OCI-LY3 (cell line): ENCODE measurements around the gene SWAP70.
A peak's percentile ranks its signal among the peaks of the same experiment; 100 is the strongest.

Source experiments
- H2AFZ ChIP-seq: fragments of 200-600, 300-600 bp; shearing (Covaris generic); 2 replicates; pipeline ENCODE4 v1.6.0; 2014; ENCODE audit warnings: antibody characterized with exemption, low read depth, low read length
- H3K27ac ChIP-seq: fragments of 200-600, 300-600 bp; sonication (generic); 2 replicates; pipeline ENCODE4 v1.5.1; 2014; ENCODE audit warnings: mild to moderate bottlenecking, low read length, moderate library complexity, mixed read lengths
- H3K27me3 ChIP-seq: fragments of 200-600, 300-600 bp; sonication (generic); 2 replicates; pipeline ENCODE4 v1.6.1; 2014; ENCODE audit warnings: low read depth, low read length, mixed read lengths
- H3K36me3 ChIP-seq: fragments of 200-600, 300-600 bp; sonication (generic); replicated peaks from 2 replicates; pipeline ENCODE3; 2014; ENCODE audit warnings: low read depth, low read length, mixed read lengths
- H3K4me1 ChIP-seq: fragments of 300-600, 200-600 bp; sonication (generic); 2 replicates; pipeline ENCODE4 v1.6.1; 2014; ENCODE audit warnings: low read length, mixed read lengths
- H3K4me2 ChIP-seq: fragments of 200-600, 300-600 bp; sonication (generic); 2 replicates; pipeline ENCODE4 v1.6.1; 2014; ENCODE audit warnings: low read length, mixed read lengths
- H3K4me3 ChIP-seq: fragments of 300-600, 200-600 bp; sonication (generic); 2 replicates; pipeline ENCODE4 v1.5.1; 2014; ENCODE audit warnings: antibody characterized with exemption, mild to moderate bottlenecking, low read length, moderate library complexity
- H3K79me2 ChIP-seq: fragments of 300-600, 200-600 bp; shearing (Covaris generic); 2 replicates; pipeline ENCODE4 v1.6.1; 2014; ENCODE audit warnings: mild to moderate bottlenecking, low read length, mixed read lengths
- H3K9ac ChIP-seq: fragments of 300-600, 200-600 bp; shearing (Covaris generic); 2 replicates; pipeline ENCODE4 v1.6.0; 2014; ENCODE audit warnings: mild to moderate bottlenecking, low read length, moderate library complexity
- H3K9me3 ChIP-seq: fragments of 200-600, 300-600 bp; shearing (Covaris generic); 2 replicates; pipeline ENCODE4 v1.6.1; 2014; ENCODE audit warnings: low read length, mixed read lengths; ENCODE audit not compliant: insufficient read depth
- H4K20me1 ChIP-seq: fragments of 200-600, 300-600 bp; sonication (generic); 2 replicates; pipeline ENCODE4 v1.6.1; 2016; ENCODE audit warnings: low read length, mixed read lengths; ENCODE audit not compliant: insufficient read depth
- EZH2phosphoT487 ChIP-seq: fragments of 200-600 bp; shearing (Covaris generic); IDR thresholded peaks from 2 replicates; pipeline ENCODE4 v1.6.1; 2018; ENCODE audit warnings: antibody characterized with exemption, mixed run types, low read depth
- TF ChIP-seq, protein P1 (sequence below): fragments of 200-600, 300-600 bp; sonication (generic); IDR thresholded peaks from 2 replicates; pipeline ENCODE4 v1.5.1; 2014; ENCODE audit warnings: antibody characterized with exemption, low read length, low read depth

Gene SWAP70

DNA sequence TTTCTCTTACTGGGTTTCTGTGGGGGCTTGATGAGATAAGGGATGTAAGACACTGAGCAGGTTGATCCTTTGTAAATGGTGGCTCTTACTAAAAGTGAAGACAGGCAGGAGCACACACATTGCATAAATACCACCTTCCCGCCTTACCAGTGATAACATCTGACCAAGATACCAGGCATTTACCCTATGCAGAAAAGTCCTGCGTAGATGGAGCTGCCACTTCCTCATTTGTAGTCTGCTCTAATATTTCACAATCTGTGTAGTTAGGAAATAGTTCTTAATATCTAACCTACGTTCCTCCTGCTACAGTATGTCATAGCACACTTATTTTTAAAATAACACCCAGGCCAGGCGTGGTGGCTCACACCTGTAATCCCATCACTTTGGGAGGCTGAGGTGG, 23.9 kb upstream of the SWAP70 start:
- Histone ChIP-seq H3K9ac (peak overlapping the region; percentile 56; the same call in 1 of the 2 replicates), H3K4me1 (peaks cover 70% of the 10 kb centered on the region), H3K36me3 (no peaks in the 10 kb centered on the region), H3K79me2 (no peaks in the 10 kb centered on the region), H3K27me3 (no peaks in the 10 kb centered on the region), H3K9me3 (no peaks in the 10 kb centered on the region), H3K4me2 (peak overlapping the region; percentile 49), H3K27ac (peak overlapping the region; percentile 82), H4K20me1 (no peaks in the 10 kb centered on the region), H3K4me3 (no peak overlapping the region), H2AFZ (0 out of 2 replicates have a peak overlapping the region, but pooled peaks have one; percentile 54)
- TF ChIP-seq EZH2phosphoT487, result no peak
- TF ChIP-seq, protein P1, sequence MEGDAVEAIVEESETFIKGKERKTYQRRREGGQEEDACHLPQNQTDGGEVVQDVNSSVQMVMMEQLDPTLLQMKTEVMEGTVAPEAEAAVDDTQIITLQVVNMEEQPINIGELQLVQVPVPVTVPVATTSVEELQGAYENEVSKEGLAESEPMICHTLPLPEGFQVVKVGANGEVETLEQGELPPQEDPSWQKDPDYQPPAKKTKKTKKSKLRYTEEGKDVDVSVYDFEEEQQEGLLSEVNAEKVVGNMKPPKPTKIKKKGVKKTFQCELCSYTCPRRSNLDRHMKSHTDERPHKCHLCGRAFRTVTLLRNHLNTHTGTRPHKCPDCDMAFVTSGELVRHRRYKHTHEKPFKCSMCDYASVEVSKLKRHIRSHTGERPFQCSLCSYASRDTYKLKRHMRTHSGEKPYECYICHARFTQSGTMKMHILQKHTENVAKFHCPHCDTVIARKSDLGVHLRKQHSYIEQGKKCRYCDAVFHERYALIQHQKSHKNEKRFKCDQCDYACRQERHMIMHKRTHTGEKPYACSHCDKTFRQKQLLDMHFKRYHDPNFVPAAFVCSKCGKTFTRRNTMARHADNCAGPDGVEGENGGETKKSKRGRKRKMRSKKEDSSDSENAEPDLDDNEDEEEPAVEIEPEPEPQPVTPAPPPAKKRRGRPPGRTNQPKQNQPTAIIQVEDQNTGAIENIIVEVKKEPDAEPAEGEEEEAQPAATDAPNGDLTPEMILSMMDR, result no peak

DNA sequence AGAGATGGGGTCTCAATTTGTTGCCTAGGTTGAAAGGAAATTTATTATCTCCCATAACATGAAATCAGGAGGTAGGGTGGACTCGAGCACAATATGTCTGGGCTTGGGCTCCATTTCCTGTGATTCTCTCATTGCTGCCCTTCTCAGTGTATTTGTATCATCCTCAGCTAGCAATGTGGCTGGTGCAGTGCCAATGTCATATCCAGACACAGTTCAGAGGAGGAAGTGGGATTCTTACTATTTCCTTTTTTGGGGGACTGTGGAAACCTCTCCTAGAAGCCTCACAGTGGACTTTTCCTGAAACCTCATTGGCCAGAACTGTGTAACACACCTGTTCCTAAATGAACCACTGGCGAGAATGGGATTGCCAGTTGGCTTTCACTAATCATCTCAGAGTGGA, 21.0 kb upstream of the SWAP70 start:
- H3K4me2 ChIP-seq, result peak overlapping the region; percentile 58
- no peak overlapping the region for H2AFZ ChIP-seq
- H3K79me2 ChIP-seq, result no peaks in the 10 kb centered on the region
- peak overlapping the region; percentile 54 for H3K9ac ChIP-seq
- peak overlapping the region; percentile 91 for H3K27ac ChIP-seq
- no peaks in the 10 kb centered on the region for H4K20me1 ChIP-seq
- peaks cover 66% of the 10 kb centered on the region for H3K4me1 ChIP-seq
- H3K9me3 ChIP-seq, result no peaks in the 10 kb centered on the region
- no peaks in the 10 kb centered on the region for H3K36me3 ChIP-seq
- no peaks in the 10 kb centered on the region for H3K27me3 ChIP-seq
- TF ChIP-seq, protein P1, result no peak
- no peak for TF ChIP-seq EZH2phosphoT487
- H3K4me3 ChIP-seq, result peak overlapping the region; percentile 13

DNA sequence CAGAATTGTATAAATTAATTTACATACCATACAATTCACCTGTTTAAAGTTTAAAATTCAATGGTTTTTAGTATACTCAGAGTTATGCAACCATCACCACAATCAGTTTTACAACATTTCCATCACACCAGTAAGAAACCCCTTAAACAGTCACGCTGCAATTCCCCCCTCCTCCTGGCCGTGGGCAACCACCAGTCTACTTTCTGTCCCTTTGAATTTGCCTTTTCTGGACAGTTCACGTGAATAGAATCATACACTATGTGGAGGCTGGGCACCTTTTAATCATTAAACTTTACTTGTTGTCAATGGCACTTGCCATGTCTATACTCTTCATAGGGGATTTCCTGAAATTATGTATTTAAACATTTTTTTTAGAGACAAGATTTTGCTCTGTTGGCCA, 20.1 kb upstream of the SWAP70 start:
- H3K9me3 ChIP-seq, result no peaks in the 10 kb centered on the region
- H3K9ac ChIP-seq, result peak overlapping the region; percentile 54
- TF ChIP-seq, protein P1, result no peak
- TF ChIP-seq EZH2phosphoT487, result no peak
- no peaks in the 10 kb centered on the region for H3K36me3 ChIP-seq
- H3K4me2 ChIP-seq, result peak overlapping the region; percentile 58
- H4K20me1 ChIP-seq, result no peaks in the 10 kb centered on the region
- H3K4me3 ChIP-seq, result no peak overlapping the region
- peaks cover 66% of the 10 kb centered on the region for H3K4me1 ChIP-seq
- peak overlapping the region; percentile 91 for H3K27ac ChIP-seq
- H3K79me2 ChIP-seq, result no peaks in the 10 kb centered on the region
- no peak overlapping the region for H2AFZ ChIP-seq
- no peaks in the 10 kb centered on the region for H3K27me3 ChIP-seq

DNA sequence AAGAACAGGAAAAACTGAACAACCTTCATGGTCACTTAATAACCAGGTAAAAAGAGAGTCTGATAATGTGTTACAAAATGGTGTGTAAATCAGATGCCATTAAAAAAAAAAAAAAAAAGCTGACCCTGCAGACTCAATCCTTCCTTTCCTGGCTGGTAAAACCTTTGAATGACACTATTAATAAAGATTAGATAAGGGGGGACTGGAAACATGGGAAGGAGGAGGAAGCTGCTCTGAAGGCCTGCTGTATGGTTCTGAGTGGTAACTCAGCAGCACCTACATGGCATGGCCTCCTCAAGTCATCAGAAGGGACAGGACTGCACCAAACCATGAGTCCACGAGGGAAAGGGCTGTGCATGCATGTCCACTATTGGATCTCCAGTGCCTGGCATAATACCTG, 18.0 kb upstream of the SWAP70 start:
- Histone ChIP-seq H3K79me2 (no peaks in the 10 kb centered on the region), H3K27ac (no peak overlapping the region), H3K36me3 (no peaks in the 10 kb centered on the region), H3K4me1 (peaks cover 45% of the 10 kb centered on the region), H3K27me3 (no peaks in the 10 kb centered on the region), H4K20me1 (no peaks in the 10 kb centered on the region), H3K9ac (no peak overlapping the region), H3K4me3 (no peak overlapping the region), H2AFZ (no peak overlapping the region), H3K9me3 (no peaks in the 10 kb centered on the region), H3K4me2 (no peak overlapping the region)
- TF ChIP-seq EZH2phosphoT487, result no peak
- TF ChIP-seq, protein P1, result no peak
